Osteoblast (primary cell): ENCODE measurements around the gene DDX20. TPM values are rescaled to one million over a fixed set of nuclear protein-coding genes. Genes with fewer than 3 reads are reported as not detected.

Experiments used
- DNase-seq: peaks from one replicate; pipeline ENCODE4 v3.0.0; 2011; ENCODE audit warnings: low spot score, mixed read lengths; ENCODE audit not compliant: insufficient read length; ENCODE audit errors: missing footprints
- H2AFZ ChIP-seq: 2 replicates; pipeline ENCODE4 v1.6.0; 2011; ENCODE audit warnings: mild to moderate bottlenecking, low read length
- H3K27ac ChIP-seq: 2 replicates; pipeline ENCODE4 v1.5.1; 2011; ENCODE audit warnings: mild to moderate bottlenecking, low read depth, low read length, moderate library complexity
- H3K27me3 ChIP-seq: 2 replicates; pipeline ENCODE4 v1.6.0; 2012; ENCODE audit warnings: mild to moderate bottlenecking, control low read depth, inconsistent platforms, low read length, moderate library complexity; ENCODE audit not compliant: insufficient read depth
- H3K36me3 ChIP-seq: 2 replicates; pipeline ENCODE4 v1.5.1; 2011; ENCODE audit warnings: mild to moderate bottlenecking, low read length, control low read depth, moderate library complexity; ENCODE audit not compliant: insufficient read depth
- H3K4me1 ChIP-seq: 2 replicates; pipeline ENCODE4 v1.5.1; 2011; ENCODE audit warnings: mild to moderate bottlenecking, low read length, control low read depth, moderate library complexity; ENCODE audit not compliant: insufficient read depth
- H3K4me2 ChIP-seq: 2 replicates; pipeline ENCODE4 v1.6.0; 2011; ENCODE audit warnings: mild to moderate bottlenecking, low read length; ENCODE audit not compliant: insufficient read depth
- H3K4me3 ChIP-seq: fragments of 200-600 bp; sonication (generic); 3 replicates; pipeline ENCODE4 v1.5.1; 2012; ENCODE audit warnings: mild to moderate bottlenecking, low read length, inconsistent platforms; ENCODE audit not compliant: insufficient read depth
- H3K79me2 ChIP-seq: 2 replicates; pipeline ENCODE4 v1.6.0; 2012; ENCODE audit warnings: mild to moderate bottlenecking, low read length, control low read depth, inconsistent platforms; ENCODE audit not compliant: insufficient read depth
- H3K9me3 ChIP-seq: 2 replicates; pipeline ENCODE4 v1.5.1; 2011; ENCODE audit warnings: low read depth, low read length, control low read depth
- H4K20me1 ChIP-seq: 2 replicates; pipeline ENCODE4 v1.6.0; 2012; ENCODE audit warnings: mild to moderate bottlenecking, low read length, control low read depth; ENCODE audit not compliant: insufficient read depth
- total RNA-seq: library from RNA; depleted of rRNA; stranded (reverse); fragments of >200 nt; gene quantifications from 2 replicates; pipeline ENCODE4 v1.2.3, GENCODE V29; 2012
- TF ChIP-seq, protein P1 (sequence below): IDR thresholded peaks from 2 replicates; pipeline ENCODE4 v1.5.1; 2011; ENCODE audit warnings: mild to moderate bottlenecking, low read depth, low read length, moderate library complexity; ENCODE audit errors: extremely low read depth

DDX20 gene
- total RNA-seq, 1 donor = 15.6 TPM

DNA sequence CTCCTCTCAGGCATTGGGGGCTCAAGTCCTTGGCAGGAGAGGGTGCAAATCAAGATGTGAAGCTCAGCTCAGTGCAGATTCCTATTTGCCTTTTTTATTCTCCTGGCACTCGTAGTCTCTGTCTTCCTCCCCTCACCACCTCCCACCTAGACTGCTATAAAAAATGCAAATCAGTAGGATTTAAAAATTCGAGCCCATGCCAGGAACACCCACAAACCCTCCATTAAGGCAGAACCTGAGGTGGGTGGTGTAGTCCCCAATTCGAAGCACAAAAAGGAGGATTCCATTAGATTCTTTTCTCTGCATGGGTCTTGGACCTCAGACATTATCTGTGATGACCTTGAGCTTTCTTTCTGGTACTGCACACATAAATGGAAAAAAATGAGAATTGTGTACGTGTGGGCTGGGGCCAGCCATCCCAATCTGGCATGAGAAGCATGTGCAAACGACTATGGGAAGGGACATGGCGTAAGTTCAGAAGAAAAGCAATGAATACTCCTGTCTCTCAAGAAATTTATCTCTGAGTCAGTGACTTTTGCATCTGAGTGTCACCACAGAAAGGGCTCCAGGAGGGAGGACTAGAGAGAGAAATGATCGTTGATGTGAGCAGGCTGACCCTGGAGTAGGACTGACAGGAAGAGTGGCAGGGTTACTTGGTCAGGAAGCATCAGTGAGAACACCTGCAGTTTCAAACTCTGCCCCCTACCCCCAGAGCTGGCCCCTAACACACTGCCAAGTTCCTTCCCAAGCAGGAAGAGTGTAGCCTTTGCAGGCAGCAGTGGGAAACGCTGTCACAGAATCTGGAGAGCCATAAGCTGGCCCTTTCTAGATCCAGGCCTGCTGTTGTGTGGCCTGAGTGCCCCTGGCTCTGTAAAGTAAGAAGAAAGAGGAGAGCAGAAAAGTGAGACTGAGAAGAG lies 18.2 kb upstream of the DDX20 start:
- DNase-seq = peak; percentile 53
- peak overlapping the region; percentile 81 for H3K4me3 ChIP-seq
- no peaks in the 10 kb centered on the region for H3K27me3 ChIP-seq
- H3K4me2 ChIP-seq = peak overlapping the region; percentile 95
- TF ChIP-seq, protein P1, sequence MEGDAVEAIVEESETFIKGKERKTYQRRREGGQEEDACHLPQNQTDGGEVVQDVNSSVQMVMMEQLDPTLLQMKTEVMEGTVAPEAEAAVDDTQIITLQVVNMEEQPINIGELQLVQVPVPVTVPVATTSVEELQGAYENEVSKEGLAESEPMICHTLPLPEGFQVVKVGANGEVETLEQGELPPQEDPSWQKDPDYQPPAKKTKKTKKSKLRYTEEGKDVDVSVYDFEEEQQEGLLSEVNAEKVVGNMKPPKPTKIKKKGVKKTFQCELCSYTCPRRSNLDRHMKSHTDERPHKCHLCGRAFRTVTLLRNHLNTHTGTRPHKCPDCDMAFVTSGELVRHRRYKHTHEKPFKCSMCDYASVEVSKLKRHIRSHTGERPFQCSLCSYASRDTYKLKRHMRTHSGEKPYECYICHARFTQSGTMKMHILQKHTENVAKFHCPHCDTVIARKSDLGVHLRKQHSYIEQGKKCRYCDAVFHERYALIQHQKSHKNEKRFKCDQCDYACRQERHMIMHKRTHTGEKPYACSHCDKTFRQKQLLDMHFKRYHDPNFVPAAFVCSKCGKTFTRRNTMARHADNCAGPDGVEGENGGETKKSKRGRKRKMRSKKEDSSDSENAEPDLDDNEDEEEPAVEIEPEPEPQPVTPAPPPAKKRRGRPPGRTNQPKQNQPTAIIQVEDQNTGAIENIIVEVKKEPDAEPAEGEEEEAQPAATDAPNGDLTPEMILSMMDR = no peak
- H3K9me3 ChIP-seq = no peaks in the 10 kb centered on the region
- peak overlapping the region; percentile 86 for H3K27ac ChIP-seq
- no peaks in the 10 kb centered on the region for H3K36me3 ChIP-seq
- H3K4me1 ChIP-seq = peaks cover 64% of the 10 kb centered on the region
- no peak overlapping the region for H2AFZ ChIP-seq
- no peaks in the 10 kb centered on the region for H4K20me1 ChIP-seq
- peaks cover 25% of the 10 kb centered on the region for H3K79me2 ChIP-seq

DNA sequence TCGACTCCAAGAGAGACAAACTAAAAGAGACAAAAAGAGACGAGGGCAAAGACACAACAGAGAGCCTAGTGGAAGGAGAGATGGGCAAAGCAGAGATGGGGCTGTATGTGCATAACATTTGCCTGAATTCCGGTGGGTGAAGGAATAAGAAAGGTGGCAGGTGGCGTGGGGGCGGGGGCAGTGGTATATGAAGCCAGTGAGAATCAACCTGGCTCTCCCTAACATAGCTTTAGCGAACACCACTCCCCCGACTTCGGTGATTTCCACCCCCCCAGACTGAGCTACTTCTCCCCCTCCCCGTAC lies 17.6 kb upstream of the DDX20 start:
- H3K79me2 ChIP-seq = peaks cover 19% of the 10 kb centered on the region
- peak overlapping the region; percentile 95 for H3K4me2 ChIP-seq
- H2AFZ ChIP-seq = no peak overlapping the region
- no peaks in the 10 kb centered on the region for H3K9me3 ChIP-seq
- H3K4me3 ChIP-seq = peak overlapping the region; percentile 81
- H4K20me1 ChIP-seq = no peaks in the 10 kb centered on the region
- peak overlapping the region; percentile 86 for H3K27ac ChIP-seq
- no peak for DNase-seq
- H3K4me1 ChIP-seq = peaks cover 66% of the 10 kb centered on the region
- no peaks in the 10 kb centered on the region for H3K27me3 ChIP-seq
- no peaks in the 10 kb centered on the region for H3K36me3 ChIP-seq
- TF ChIP-seq, protein P1 = no peak

DNA sequence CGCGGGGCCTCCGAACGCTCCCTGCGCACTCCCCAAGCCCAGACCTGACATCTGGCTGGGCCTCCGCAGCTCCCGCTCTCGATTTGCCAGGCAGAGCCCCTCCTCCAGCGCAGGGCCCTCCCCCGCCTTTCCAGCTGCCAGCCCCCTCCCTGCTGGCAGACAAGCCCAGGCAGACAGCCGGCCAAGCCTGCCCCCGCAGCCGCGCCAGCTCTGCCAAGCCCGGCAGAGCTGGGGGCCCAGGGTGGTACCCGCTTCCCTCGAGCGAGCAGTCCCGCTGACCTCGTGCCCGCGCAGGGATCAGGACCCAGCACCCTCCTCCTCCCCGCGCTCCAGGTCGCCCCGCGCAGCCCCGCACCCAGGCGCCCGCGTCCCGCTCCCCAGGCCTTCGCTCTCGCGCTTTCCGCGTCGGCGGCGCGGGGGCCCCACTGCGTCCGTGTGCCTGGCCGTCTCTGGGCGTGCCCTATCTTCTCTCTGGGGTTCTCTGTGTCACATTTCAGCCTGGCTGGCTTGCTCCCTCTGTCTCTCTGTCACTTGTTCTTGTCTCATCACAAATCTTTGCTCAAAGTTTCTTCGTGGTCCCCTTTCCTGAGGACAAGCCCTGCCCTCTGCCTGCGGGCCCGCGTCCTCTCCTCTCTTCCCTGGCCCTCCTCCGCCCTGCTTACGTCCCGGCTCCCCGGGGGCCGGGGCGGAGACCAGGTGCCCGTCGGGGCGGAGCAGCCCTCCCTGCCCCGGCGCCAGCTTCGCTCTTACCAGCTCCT lies 17.1 kb upstream of the DDX20 start:
- peaks cover 17% of the 10 kb centered on the region for H3K79me2 ChIP-seq
- H3K4me3 ChIP-seq = peak overlapping the region; percentile 81
- H3K27me3 ChIP-seq = no peaks in the 10 kb centered on the region
- H3K4me2 ChIP-seq = peak overlapping the region; percentile 95
- peak overlapping the region; percentile 64 for H2AFZ ChIP-seq
- peaks cover 67% of the 10 kb centered on the region for H3K4me1 ChIP-seq
- H3K27ac ChIP-seq = peak overlapping the region; percentile 86
- H3K9me3 ChIP-seq = no peaks in the 10 kb centered on the region
- TF ChIP-seq, protein P1 = no peak
- DNase-seq = peak; percentile 87
- H3K36me3 ChIP-seq = no peaks in the 10 kb centered on the region
- no peaks in the 10 kb centered on the region for H4K20me1 ChIP-seq
